ENCODE results near the gene MASP2.

Gene MASP2

GRCh38 chr1:10987840-10988417, 59.1 kb downstream of the MASP2 start:
- peak in 1 of 3 donors; percentile 14 for DNase-seq

GRCh38 chr1:10986525-10986890, 60.5 kb downstream of the MASP2 start:
- peak in 2 of 3 donors; percentile 28 to 35 for DNase-seq

- peak in 2 of 3 donors; percentile 39 to 40 for DNase-seq
Measured at GRCh38 chr1:10980841-10981727, 66.0 kb downstream of the MASP2 start.

DNA sequence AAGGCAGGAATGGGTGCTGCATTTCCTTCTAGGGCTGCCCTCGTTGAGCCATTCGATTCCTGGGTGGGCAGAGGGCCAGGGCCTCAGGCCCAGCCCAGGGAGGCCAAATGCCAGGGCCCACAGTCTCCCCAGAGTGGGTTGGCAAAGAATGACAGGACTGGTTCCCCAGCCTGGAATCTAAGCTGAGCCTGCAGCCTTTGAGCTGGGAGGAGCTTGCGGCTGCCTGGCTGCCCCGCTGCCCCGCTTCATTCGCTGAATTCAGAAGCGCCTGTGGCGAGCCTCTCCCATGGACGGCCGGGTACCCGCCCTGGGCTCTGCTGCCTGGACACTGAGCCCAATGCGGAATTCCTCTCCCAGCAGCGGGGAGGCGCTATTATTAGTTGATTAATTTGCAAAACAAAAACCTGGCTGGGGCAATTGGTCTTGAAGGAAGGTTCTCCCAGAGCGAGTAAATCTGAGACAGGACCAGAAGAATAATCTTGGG, 66.9 kb downstream of the MASP2 start:
- peak; percentile 39 to 66 (median 49) for DNase-seq

DNA sequence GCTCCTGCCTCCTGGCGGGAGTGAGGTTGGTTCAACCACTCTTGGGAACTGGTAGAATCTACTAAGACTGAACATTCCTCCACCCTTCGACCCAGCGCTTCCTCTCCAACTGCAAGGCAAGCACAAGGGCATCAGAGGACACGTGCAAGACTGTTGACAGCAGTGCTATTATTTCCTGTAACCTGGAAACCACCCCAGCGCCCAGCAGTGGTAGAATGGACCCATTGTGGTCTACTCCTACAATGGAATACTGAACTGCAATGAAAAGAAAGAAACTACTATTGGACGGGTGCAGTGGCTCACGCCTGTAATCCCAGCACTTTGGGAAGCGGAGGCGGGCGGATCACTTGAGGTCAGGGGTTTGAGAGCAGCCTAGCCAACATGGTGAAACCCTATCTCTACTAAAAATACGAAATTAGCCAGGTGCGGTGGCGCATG, 67.5 kb downstream of the MASP2 start:
- DNase-seq, result peak; percentile 69 to 76 (median 70)

DNA sequence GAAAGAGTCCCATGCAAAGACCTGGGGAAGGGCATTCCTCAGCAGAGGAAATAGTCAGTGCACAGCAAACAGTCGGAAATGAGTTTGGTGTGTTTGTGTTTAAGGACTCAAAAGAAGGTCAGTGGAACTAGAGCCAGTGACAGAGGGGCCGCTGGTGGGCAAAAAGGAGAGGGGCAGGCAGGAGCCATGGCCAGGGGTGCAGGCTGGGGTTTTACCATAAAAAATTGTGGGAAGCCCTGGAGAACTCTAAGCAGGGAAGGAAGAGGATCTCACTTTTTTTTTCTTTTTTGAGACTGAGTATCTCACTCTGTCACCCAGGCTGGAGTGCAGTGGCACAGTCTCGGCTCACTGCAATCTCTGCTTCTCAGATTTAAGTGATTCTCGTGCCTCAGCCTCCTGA, 68.3 kb downstream of the MASP2 start:
- DNase-seq, result no peak
